ENCODE measurements around the gene SLA2. TPM values are rescaled to one million over a fixed set of nuclear protein-coding genes. Genes with fewer than 3 reads are reported as not detected.

SLA2 gene
- total and polyA plus RNA-seq, 2 of the 8 experiments (the other 6 are each of a cell fraction or from before 2014, with no cell fraction given): 0.18 TPM; not detected in 1

- H2AK5ac ChIP-seq (ENCODE audit: low read depth, low read length): peak within 1 kb of the TSS; percentile 42; the same call in 1 of the 2 replicates
- no peak within 1 kb of the TSS for H2BK120ac ChIP-seq (replicated peaks; ENCODE audit: low read depth, low read length)
- peak within 1 kb of the TSS; percentile 54 for H3K18ac ChIP-seq (ENCODE audit: extremely low read depth, low read length)
- H3K79me1 ChIP-seq (ENCODE audit: low read depth, low read length): peaks cover 13% of the 10 kb centered on the region
- H2BK20ac ChIP-seq (ENCODE audit: low read length): no peak within 1 kb of the TSS
- CTCF ChIA-PET (ENCODE audit: partially characterized antibody): interaction anchor here (0.5 to 4.1 kb wide), 29 partner anchors 9 to 149 kb away, joined by 3 to 67 read pairs (median 4); partner anchors contain the start of gene SLA2
- peak within 1 kb of the TSS; percentile 64; the same call in 1 of the 2 replicates for H2BK12ac ChIP-seq (ENCODE audit: low read depth, low read length)
- H4K20me1 ChIP-seq (replicated peaks in 1 of 2; ENCODE audit: control insufficient read depth in 1 of 2, insufficient read depth in 2 of 2, low read length in 2 of 2): peaks cover 0 to 14% of the 10 kb centered on the region in 2 experiments
- H4K8ac ChIP-seq (ENCODE audit: extremely low read depth, insufficient read depth, low read length): peak within 1 kb of the TSS; percentile 87
- peak within 1 kb of the TSS; percentile 53 to 94 (median 86) for H3K9ac ChIP-seq (replicated peaks in 1 of 4; ENCODE audit: extremely low read depth in 1 of 4, low read depth in 3 of 4, low read length in 3 of 4)
- H3K56ac ChIP-seq (replicated peaks; ENCODE audit: insufficient read length, low read depth, low read length): peak within 1 kb of the TSS; percentile 91
- no peak within 1 kb of the TSS for H3K23ac ChIP-seq (ENCODE audit: insufficient read length)
- H4K5ac ChIP-seq (ENCODE audit: insufficient read length, low read depth, low read length): peak within 1 kb of the TSS; percentile 2
- no peaks in the 10 kb centered on the region; a peak in 1 of 7 replicates for H3K27me3 ChIP-seq (replicated peaks in 1 of 4; ENCODE audit: control insufficient read depth in 3 of 4, extremely low read depth in 1 of 4, insufficient read depth in 3 of 4, low read length in 3 of 4)
- peaks cover 4% of the 10 kb centered on the region for H3K23me2 ChIP-seq (ENCODE audit: low read depth, low read length)
- H3K14ac ChIP-seq (ENCODE audit: insufficient read length): no peak within 1 kb of the TSS
- H3K4me2 ChIP-seq (ENCODE audit: insufficient read depth in 1 of 2, low read depth in 2 of 2, low read length in 2 of 2): peak within 1 kb of the TSS; percentile 92 to 100
- peak within 1 kb of the TSS; percentile 19; the same call in 1 of the 2 replicates for H2AFZ ChIP-seq (ENCODE audit: low read length)
- peaks cover 11 to 26% (median 19%) of the 10 kb centered on the region in 4 experiments for H3K36me3 ChIP-seq (ENCODE audit: control insufficient read depth in 2 of 4, insufficient read depth in 4 of 4, low read length in 3 of 4)
- peak within 1 kb of the TSS; percentile 35 for H3K4ac ChIP-seq (replicated peaks; ENCODE audit: insufficient read length, low read depth, low read length)
- H3K4me1 ChIP-seq (replicated peaks in 1 of 4; ENCODE audit: control insufficient read depth in 3 of 4, insufficient read depth in 4 of 4, low read length in 3 of 4): peaks cover 0 to 4% (median 2%) of the 10 kb centered on the region in 4 experiments; a peak in 3 of 7 replicates
- peak within 1 kb of the TSS; percentile 73 to 98 (median 95) for H3K4me3 ChIP-seq (ENCODE audit: extremely low read depth in 1 of 4, insufficient read depth in 2 of 4, low read depth in 3 of 4, low read length in 4 of 4)
- H2BK15ac ChIP-seq (ENCODE audit: low read length): no peak within 1 kb of the TSS
- POLR2A ChIA-PET (ENCODE audit: partially characterized antibody): interaction anchor here (0.8 to 26.6 kb wide), 17 partner anchors 8 to 450 kb away, joined by 3 to 388 read pairs (median 4); partner anchors contain the start of gene TGIF2
- peak; percentile 99 to 100 for DNase-seq (ENCODE audit: low read depth in 1 of 2, low spot score in 2 of 2)
- peak within 1 kb of the TSS; percentile 78; the same call in 1 of the 2 replicates for H3K27ac ChIP-seq (ENCODE audit: low read depth, low read length)
- 1% methylated on average over 65 of the region's 90 CpGs; no CpG with 5 or more reads in 1 of the 2 experiments for WGBS, 2 experiments (ENCODE audit: extremely low coverage in 1 of 2, insufficient coverage in 1 of 2, insufficient read length in 1 of 2, insufficient replicate concordance in 2 of 2, low coverage in 1 of 2, low lambda C conversion rate in 2 of 2, missing lambda C conversion rate in 1 of 2)
- peak within 1 kb of the TSS; percentile 49 for H2BK5ac ChIP-seq (ENCODE audit: low read depth, low read length)
- H3K79me2 ChIP-seq (ENCODE audit: control insufficient read depth in 1 of 2, insufficient read depth in 2 of 2, low read length in 2 of 2): peaks cover 10 to 26% of the 10 kb centered on the region in 2 experiments
- H3K9me3 ChIP-seq (ENCODE audit: insufficient read depth in 2 of 2, low read depth in 1 of 2, low read length in 1 of 2): no peaks in the 10 kb centered on the region
- FAIRE-seq: peak; percentile 48
- peak within 1 kb of the TSS; percentile 79 for H4K91ac ChIP-seq (replicated peaks; ENCODE audit: insufficient read length, low read length)
- TF ChIP-seq ATF3 (IDR thresholded peaks at IDR 0.05; ENCODE audit: insufficient read depth, low read depth, low read length) (peak; percentile 42; the same call in 1 of the 2 replicates), CEBPB (IDR thresholded peaks at IDR 0.05; ENCODE audit: low read depth, low read length) (peak; percentile 4; the same call in 1 of the 2 replicates), RNF2 (IDR thresholded peaks at IDR 0.05; ENCODE audit: borderline replicate concordance, low read depth, low read length, missing control alignments, poor library complexity, severe bottlenecking) (no peak), FOSL1 (IDR thresholded peaks at IDR 0.05; ENCODE audit: insufficient read depth, low read depth, low read length) (peak; percentile 77; the same call in 1 of the 2 replicates), MAX (IDR thresholded peaks at IDR 0.05) (peak; percentile 88), E2F6 (IDR thresholded peaks at IDR 0.05) (no peak; the same call in none of the 2 replicates), KDM5A (IDR thresholded peaks at IDR 0.05; ENCODE audit: low read length) (0 out of 2 replicates have a peak, but pooled peaks have one; percentile 34), HDAC6 (IDR thresholded peaks at IDR 0.05; ENCODE audit: low read depth, low read length) (no peak)
These were observed 40.4 kb downstream of the SLA2 start, which contains the start of gene RAB5IF for GRCh38 chr20:36605399-36606157. TSS of gene RAB5IF (plus strand) at chr20:36605779. CDS start at chr20:36605952, 173 bp downstream.
